Adrenal gland (tissue), 5 donors: ENCODE results near the gene PSMA7.

Experiments
- CTCF ChIP-seq, 6 experiments: fragments of 450-650 bp in 4 of 6; fragments of 200-600 bp in 2 of 6; sonication (generic) in 1 of 6; IDR thresholded peaks; 1 replicate in 5 of 6; 2 replicates in 1 of 6; pipeline versions ENCODE4 v1.5.1 to v1.8.0; 2016 to 2021; ENCODE audit warnings: antibody characterized with exemption in 6 of 6, mild to moderate bottlenecking in 2 of 6, moderate library complexity in 1 of 6
- POLR2A ChIP-seq, 2 donors: fragments of 450-650 bp; IDR thresholded peaks; one replicate each; pipeline ENCODE4 v1.6.1; 2017; ENCODE audit warnings: antibody characterized with exemption in 2 of 2, mild to moderate bottlenecking in 2 of 2, moderate library complexity in 1 of 2
- donor health status: DM: no; HTN: no; CAD: no.

DNA sequence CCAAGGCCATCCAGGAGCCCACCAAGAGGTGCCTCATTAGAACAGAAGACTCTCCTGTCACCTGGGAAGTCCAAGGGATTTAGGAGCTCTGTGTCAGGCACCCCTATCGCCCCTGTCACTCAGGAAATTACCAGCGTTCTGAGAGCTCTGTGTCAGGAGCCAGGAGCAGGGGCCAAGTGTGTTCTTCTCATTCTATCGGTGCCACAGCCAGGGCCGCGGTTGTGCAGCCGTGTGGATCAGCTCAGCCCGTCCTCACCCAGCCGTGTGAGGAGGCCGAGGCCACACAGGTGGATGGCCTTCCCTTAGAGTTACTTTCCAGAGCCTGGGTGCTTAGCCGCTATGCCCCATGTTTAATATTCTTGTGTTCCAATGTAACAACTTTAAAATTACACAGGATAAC is 49.4 kb upstream of the PSMA7 start:
- no peak for TF ChIP-seq CTCF (IDR thresholded peaks at IDR 0.05)
- TF ChIP-seq POLR2A (IDR thresholded peaks at IDR 0.05) = no peak
